Measurements from ENCODE around the gene ZNF474. TPM values are rescaled to one million over a fixed set of nuclear protein-coding genes. Genes with fewer than 3 reads are reported as not detected.

The ZNF474 gene
- total and polyA plus RNA-seq, 5 experiments from 2014 or later = 0.42 to 0.47 TPM; not detected in 3

DNA sequence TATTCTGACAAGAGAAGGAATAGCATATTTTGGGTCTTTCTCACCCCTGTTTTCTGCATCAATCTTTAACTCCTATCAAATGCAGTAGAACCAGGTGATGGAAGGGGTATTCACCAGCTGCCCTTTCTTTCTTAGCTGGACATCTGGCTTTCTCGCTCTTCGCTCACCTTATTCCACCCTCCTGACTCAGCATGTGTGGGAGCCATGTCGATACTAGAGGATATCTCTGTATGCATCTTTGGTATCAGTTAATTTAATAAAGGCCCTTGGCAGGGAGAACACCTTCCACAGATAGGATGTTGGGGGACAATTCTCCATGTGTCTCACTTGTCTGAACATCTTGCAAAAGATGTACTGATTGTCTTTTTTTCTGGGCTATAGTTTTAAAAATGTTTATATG lies 71.5 kb downstream of the ZNF474 start:
- no peaks in the 10 kb centered on the region for H3K4me1 Mint-ChIP-seq
- peaks cover 0 to 3% (median 0%) of the 10 kb centered on the region in 9 donors for H3K9me3 Mint-ChIP-seq
- no peak for ATAC-seq
- POLR2A ChIA-PET = no interaction called here
- H3K27me3 Mint-ChIP-seq = peaks cover 0 to 26% (median 2%) of the 10 kb centered on the region in 5 donors
- no peak overlapping the region for H3K4me3 Mint-ChIP-seq
- no peaks in the 10 kb centered on the region for H3K36me3 Mint-ChIP-seq
- H3K27ac Mint-ChIP-seq = no peak overlapping the region
- DNase-seq = no peak

DNA sequence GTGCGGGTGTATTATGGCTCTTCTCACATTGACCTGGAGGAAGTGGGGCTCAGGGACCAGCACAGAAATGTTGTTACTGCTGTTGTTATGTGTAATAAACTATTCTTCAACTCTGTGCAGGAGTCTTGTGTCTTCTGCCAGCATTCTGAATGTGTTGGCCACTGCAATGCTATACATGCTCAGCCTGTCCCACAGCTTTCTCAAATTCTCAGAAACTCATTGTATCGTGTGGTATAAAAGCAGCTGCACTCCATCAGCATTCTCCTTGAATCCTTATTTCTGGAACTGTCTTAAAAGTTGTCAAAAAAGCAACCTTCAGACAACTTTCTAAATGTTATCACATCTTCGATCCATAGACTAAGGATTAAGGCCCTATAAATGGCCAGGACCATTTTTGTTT lies 72.0 kb downstream of the ZNF474 start:
- peaks cover 0 to 3% (median 0%) of the 10 kb centered on the region in 9 donors for H3K9me3 Mint-ChIP-seq
- DNase-seq (no peak), ATAC-seq (no peak)
- no peaks in the 10 kb centered on the region for H3K4me1 Mint-ChIP-seq
- no peak overlapping the region for H3K27ac Mint-ChIP-seq
- H3K4me3 Mint-ChIP-seq = no peak overlapping the region
- no peaks in the 10 kb centered on the region for H3K36me3 Mint-ChIP-seq
- POLR2A ChIA-PET = no interaction called here
- peaks cover 0 to 27% (median 2%) of the 10 kb centered on the region in 5 donors for H3K27me3 Mint-ChIP-seq

DNA sequence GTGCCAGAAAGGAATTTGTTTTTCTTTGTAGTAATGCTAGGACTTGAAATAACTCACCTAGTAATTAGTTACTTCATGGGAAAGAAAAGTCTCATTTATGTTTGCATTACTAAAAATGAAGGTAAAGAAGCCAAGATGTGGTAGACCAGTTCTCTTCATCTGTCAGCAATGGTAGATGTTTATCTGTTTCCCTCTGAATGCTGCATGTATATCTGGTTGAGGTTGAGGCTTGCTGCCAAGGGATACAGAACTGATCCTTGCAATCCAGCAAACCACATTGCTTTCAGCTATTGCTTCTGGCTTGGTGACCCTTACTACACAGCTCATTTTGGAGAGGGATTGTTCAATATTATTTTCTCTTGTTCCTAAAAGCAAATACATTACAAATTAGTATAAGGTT lies 73.6 kb downstream of the ZNF474 start:
- ATAC-seq = no peak
- no peak overlapping the region for H3K4me3 Mint-ChIP-seq
- H3K9me3 Mint-ChIP-seq = peaks cover 0 to 7% (median 0%) of the 10 kb centered on the region in 9 donors
- peaks cover 0 to 25% (median 2%) of the 10 kb centered on the region in 5 donors for H3K27me3 Mint-ChIP-seq
- H3K4me1 Mint-ChIP-seq = no peaks in the 10 kb centered on the region
- no peak for DNase-seq
- no peaks in the 10 kb centered on the region for H3K36me3 Mint-ChIP-seq
- H3K27ac Mint-ChIP-seq = no peak overlapping the region
- POLR2A ChIA-PET = no interaction called here

Other genes with a start within 250 kb of the ZNF474 start
- gene SRFBP1, start 167.6 kb upstream of the ZNF474 start, total RNA-seq = 10 to 100 TPM; 12.9 to 13.4 TPM
- 10 to 100 TPM; 12.8 to 15.5 (median 14.5) TPM for gene SRFBP1, start 167.6 kb upstream of the ZNF474 start, polyA plus RNA-seq
- gene LOX, start 51.3 kb upstream of the ZNF474 start, total RNA-seq = not detected
- not detected for gene LOX, start 51.3 kb upstream of the ZNF474 start, polyA plus RNA-seq
- gene SNCAIP, start 182.7 kb downstream of the ZNF474 start, total RNA-seq = not detected
- gene SNCAIP, start 182.7 kb downstream of the ZNF474 start, polyA plus RNA-seq = not detected